RWPE2 (cell line): ENCODE measurements around the gene OR13J1.

Experiments
- ATAC-seq: fragments of 200-7000 bp; cut with Tn5 transposase; 3 replicates; pipeline ENCODE4 v1.9.1; 2021; ENCODE audit warnings: low read depth
- DNase-seq: peaks from one replicate; pipeline ENCODE4 v3.0.0-alpha.2; 2020; ENCODE audit warnings: low spot score
- H3K27ac ChIP-seq: fragments of 450-650 bp; 2 replicates; pipeline ENCODE4 v1.5.1; 2017; ENCODE audit warnings: mild to moderate bottlenecking; ENCODE audit not compliant: poor library complexity, severe bottlenecking
- H3K27me3 ChIP-seq: fragments of 250-450 bp; sonication (Bioruptor Pico); 2 replicates; pipeline ENCODE4 v1.5.1; 2021; ENCODE audit warnings: mild to moderate bottlenecking, moderate library complexity; ENCODE audit not compliant: insufficient read depth, poor library complexity, severe bottlenecking
- H3K36me3 ChIP-seq: fragments of 250-450 bp; sonication (Bioruptor Pico); 2 replicates; pipeline ENCODE4 v1.5.1; 2020; ENCODE audit warnings: low read depth, mild to moderate bottlenecking, moderate library complexity
- H3K4me1 ChIP-seq: fragments of 250-450 bp; sonication (Bioruptor Pico); 2 replicates; pipeline ENCODE4 v1.5.1; 2021; ENCODE audit warnings: mild to moderate bottlenecking, moderate library complexity; ENCODE audit not compliant: insufficient read depth, poor library complexity, severe bottlenecking
- H3K4me3 ChIP-seq: fragments of 250-450 bp; sonication (Bioruptor Pico); 2 replicates; pipeline ENCODE4 v1.5.1; 2021; ENCODE audit warnings: mild to moderate bottlenecking, moderate library complexity; ENCODE audit not compliant: severe bottlenecking
- H3K9me3 ChIP-seq: fragments of 250-450 bp; sonication (Bioruptor Pico); 2 replicates; pipeline ENCODE4 v1.5.1; 2021; ENCODE audit warnings: mild to moderate bottlenecking, moderate library complexity; ENCODE audit not compliant: severe bottlenecking
- CTCF ChIP-seq: fragments of 450-650 bp; IDR thresholded peaks from one replicate; pipeline ENCODE4 v1.5.1; 2017; ENCODE audit warnings: mild to moderate bottlenecking, moderate library complexity; ENCODE audit not compliant: poor library complexity, severe bottlenecking

The OR13J1 gene

GRCh38 chr9:35859990-35860339 is 10.2 kb downstream of the OR13J1 start:
- DNase-seq (no peak), ATAC-seq (no peak)
- Histone ChIP-seq H3K4me3 (no peak overlapping the region), H3K27me3 (no peaks in the 10 kb centered on the region), H3K9me3 (no peaks in the 10 kb centered on the region), H3K4me1 (no peaks in the 10 kb centered on the region), H3K27ac (no peak overlapping the region), H3K36me3 (no peaks in the 10 kb centered on the region)
- TF ChIP-seq CTCF, result no peak

- H3K9me3 ChIP-seq, result no peaks in the 10 kb centered on the region
- no peak overlapping the region for H3K27ac ChIP-seq
- H3K36me3 ChIP-seq, result no peaks in the 10 kb centered on the region
- H3K4me1 ChIP-seq, result no peaks in the 10 kb centered on the region
- DNase-seq (no peak), ATAC-seq (peak; percentile 51; the same call in 1 of the 3 replicates)
- H3K27me3 ChIP-seq, result no peaks in the 10 kb centered on the region
- TF ChIP-seq CTCF, result no peak
- no peak overlapping the region for H3K4me3 ChIP-seq
Observed at GRCh38 chr9:35859310-35859989, 10.8 kb downstream of the OR13J1 start.

- Histone ChIP-seq H3K4me1 (no peaks in the 10 kb centered on the region), H3K36me3 (no peaks in the 10 kb centered on the region), H3K4me3 (no peak overlapping the region), H3K27ac (no peak overlapping the region), H3K9me3 (no peaks in the 10 kb centered on the region), H3K27me3 (no peaks in the 10 kb centered on the region)
- TF ChIP-seq CTCF, result no peak
- DNase-seq (no peak), ATAC-seq (no peak)
Observed at GRCh38 chr9:35858458-35858857, 11.7 kb downstream of the OR13J1 start.

GRCh38 chr9:35856882-35857281 is 13.3 kb downstream of the OR13J1 start:
- Histone ChIP-seq H3K4me3 (no peak overlapping the region), H3K27ac (no peak overlapping the region), H3K27me3 (no peaks in the 10 kb centered on the region), H3K36me3 (no peaks in the 10 kb centered on the region), H3K9me3 (no peaks in the 10 kb centered on the region), H3K4me1 (no peaks in the 10 kb centered on the region)
- DNase-seq (no peak), ATAC-seq (no peak)
- no peak for TF ChIP-seq CTCF

GRCh38 chr9:35856206-35856605 is 14.0 kb downstream of the OR13J1 start:
- H3K4me1 ChIP-seq, result no peaks in the 10 kb centered on the region
- H3K36me3 ChIP-seq, result no peaks in the 10 kb centered on the region
- no peak overlapping the region for H3K4me3 ChIP-seq
- H3K27ac ChIP-seq, result no peak overlapping the region
- H3K9me3 ChIP-seq, result no peaks in the 10 kb centered on the region
- DNase-seq, result no peak
- TF ChIP-seq CTCF, result no peak
- no peak for ATAC-seq
- H3K27me3 ChIP-seq, result no peaks in the 10 kb centered on the region
